Measurements from ENCODE around the gene SMAD3. TPM values are rescaled to one million over a fixed set of nuclear protein-coding genes. Genes with fewer than 3 reads are reported as not detected.

SMAD3 gene
- total and polyA plus RNA-seq, 2 donors, result 28.3 to 31.2 TPM

DNA sequence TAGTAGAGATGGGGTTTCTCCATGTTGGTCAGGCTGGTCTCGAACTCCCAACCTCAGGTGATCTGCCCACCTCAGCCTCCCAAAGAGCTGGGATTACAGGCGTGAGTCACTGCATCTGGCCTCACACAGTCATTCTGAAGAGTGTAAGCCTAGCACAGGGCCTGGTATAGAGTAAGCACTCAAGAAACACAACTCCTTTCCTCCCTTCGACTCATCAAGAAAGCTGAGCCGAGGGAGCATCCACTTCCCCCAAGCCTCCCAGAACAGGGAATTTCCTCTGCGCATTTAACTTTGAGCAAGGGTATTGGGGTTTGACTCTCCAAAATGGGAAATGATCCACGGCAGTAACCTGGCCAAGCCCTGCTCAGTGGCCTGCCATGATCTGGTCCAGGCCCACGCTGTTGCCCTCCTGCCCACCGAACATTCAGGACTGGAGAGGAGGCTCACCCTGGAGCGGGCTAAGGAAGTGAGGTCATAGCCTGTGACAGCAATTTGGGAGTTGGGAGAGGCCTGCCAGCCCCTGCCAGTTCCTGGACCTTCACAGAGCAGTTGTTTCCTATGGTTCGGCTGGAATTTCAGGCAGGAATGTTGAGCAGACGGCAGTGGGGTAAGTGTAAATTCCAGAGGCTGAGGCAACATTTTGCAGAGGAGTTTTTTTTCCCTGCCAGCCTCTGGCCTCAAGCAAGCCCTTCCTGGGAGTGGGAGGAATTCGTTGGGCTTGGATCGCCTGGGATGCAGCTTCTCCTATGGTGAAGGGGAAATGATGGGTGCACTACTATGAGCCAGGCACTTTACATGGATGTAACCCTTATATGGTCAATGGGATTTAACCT is 21.2 kb upstream of the SMAD3 start:
- WGBS, result 63% methylated on average over 13 of the region's 13 CpGs
- Histone ChIP-seq H3K27ac (ENCODE audit: low read depth) (no peak overlapping the region), H3K36me3 (ENCODE audit: insufficient read depth) (no peaks in the 10 kb centered on the region), H3K4me1 (ENCODE audit: insufficient read depth) (no peaks in the 10 kb centered on the region), H3K4me3 (ENCODE audit: low read depth, low read length) (no peak overlapping the region)
- DNase-seq (ENCODE audit: extremely low spot score), result no peak

DNA sequence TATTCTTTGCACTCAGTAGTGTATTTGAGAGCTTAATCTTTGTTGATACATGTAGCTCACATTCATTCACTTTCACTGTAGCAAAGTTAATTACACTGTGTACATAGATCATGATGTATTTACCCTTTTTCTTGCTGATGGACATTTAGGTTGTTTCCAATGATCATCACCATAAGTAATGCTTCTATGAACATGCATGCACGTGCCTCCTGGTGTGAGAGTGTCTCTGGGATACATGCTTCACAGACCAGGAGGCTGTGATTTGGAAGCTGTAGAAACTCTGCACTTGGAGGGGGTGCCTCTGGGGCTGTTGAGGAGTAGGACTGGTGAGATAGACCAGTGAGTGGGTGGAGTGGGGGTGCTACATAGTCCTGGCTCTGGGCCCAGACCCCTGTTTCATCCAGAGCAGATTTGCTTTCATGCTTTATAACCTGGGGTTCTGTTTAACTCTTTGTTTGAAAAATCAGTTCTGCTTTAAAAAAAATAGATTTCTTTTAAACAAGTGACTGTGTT is 18.2 kb upstream of the SMAD3 start:
- Histone ChIP-seq H3K4me1 (ENCODE audit: insufficient read depth) (no peaks in the 10 kb centered on the region), H3K27ac (ENCODE audit: low read depth) (no peak overlapping the region), H3K36me3 (ENCODE audit: insufficient read depth) (no peaks in the 10 kb centered on the region), H3K4me3 (ENCODE audit: low read depth, low read length) (no peak overlapping the region)
- DNase-seq (ENCODE audit: extremely low spot score), result no peak
- WGBS, result 59% methylated on average over 1 of the region's 1 CpG

DNA sequence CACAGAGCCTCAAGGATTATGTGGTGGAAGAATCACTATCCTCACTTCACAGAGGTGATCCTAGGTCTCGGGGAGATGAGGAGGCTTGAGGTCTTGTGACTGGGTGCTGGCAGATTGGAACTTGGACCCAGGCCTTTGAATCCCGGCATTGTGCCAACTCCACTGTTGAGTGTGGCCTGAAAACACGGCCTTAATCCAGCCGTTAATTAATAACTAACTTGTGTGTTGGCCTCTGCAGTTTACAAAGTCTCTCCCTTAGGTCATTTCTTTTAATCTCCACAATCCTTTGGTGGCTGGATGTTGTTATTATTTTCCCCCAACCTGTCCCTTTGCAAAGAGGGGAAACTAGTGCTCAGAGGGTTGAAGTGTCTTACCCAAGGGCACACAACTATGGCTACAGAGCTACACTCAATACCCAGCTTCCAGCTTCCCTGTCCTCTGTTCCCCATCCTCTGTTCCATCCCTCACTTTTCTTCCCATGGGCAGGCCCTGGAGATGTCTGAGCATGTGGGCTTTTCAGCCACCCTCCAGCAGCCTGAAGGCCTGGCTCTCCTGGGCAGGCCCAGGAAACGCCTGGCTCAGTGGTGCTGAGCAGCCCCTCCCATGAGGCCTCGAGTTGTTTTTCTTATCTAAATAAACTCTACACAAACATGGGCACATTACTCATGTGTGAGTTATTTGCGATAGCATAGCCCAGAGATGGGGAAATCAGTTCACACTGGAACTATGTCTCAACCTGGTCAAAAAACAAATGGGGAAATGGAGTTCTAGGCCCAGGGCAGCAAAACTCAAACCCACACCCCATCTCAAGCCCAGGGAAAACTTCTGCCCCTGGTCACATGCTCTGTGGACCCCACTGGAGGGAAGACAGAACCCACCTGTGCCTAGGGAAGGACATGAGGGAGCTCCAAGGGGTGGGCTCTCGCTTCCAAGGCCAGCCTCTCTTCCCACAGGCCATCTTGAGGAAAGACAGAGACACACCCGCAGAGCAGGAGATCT is 16.8 kb upstream of the SMAD3 start:
- no peak for DNase-seq (ENCODE audit: extremely low spot score)
- H3K4me1 ChIP-seq (ENCODE audit: insufficient read depth), result no peaks in the 10 kb centered on the region
- peak overlapping the region; percentile 96 for H3K27ac ChIP-seq (ENCODE audit: low read depth)

DNA sequence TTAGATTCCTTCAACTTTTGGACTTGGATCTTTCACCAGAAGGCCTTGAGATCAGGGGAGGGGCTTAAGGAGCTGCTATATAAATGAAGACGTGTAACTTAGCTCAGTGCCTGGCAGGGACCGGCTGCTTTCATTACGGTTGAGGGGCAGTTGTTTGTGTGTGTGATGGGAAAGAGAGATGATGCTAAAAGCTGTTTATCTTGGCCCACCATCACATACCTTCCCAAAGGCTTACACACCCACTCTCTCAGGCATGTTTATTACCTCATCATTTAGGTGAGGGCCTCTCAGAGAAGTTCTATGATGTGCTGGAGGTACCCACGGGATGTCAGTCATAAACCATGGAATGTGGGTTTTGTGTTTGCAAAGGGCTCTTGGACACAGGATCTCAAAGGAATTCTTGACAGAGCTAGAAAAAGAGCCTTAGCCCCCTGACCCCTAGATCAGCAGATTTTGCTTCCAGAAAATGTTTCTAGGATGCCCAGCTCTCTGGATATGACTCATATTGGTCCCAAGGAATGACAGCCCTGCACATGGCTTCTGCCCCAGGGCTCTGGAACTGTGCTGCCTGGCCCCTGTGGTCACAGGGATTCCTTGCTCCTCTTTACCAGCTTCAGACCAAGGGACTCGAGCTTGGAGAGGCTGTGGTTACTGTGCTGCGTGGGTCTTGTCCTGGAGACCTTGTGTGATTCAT is 15.9 kb upstream of the SMAD3 start:
- no peaks in the 10 kb centered on the region for H3K36me3 ChIP-seq (ENCODE audit: insufficient read depth)
- H3K4me3 ChIP-seq (ENCODE audit: low read depth, low read length), result no peak overlapping the region
- no peaks in the 10 kb centered on the region for H3K4me1 ChIP-seq (ENCODE audit: insufficient read depth)
- H3K27ac ChIP-seq (ENCODE audit: low read depth), result peak overlapping the region; percentile 96
- no peak for DNase-seq (ENCODE audit: extremely low spot score)
- WGBS, result 57% methylated on average over 6 of the region's 6 CpGs

More for the DNA sequence above, 16.8 kb upstream of the SMAD3 start:
- Histone ChIP-seq H3K4me3 (ENCODE audit: low read depth, low read length) (no peak overlapping the region), H3K36me3 (ENCODE audit: insufficient read depth) (no peaks in the 10 kb centered on the region)
- 56% methylated on average over 9 of the region's 9 CpGs for WGBS

DNA sequence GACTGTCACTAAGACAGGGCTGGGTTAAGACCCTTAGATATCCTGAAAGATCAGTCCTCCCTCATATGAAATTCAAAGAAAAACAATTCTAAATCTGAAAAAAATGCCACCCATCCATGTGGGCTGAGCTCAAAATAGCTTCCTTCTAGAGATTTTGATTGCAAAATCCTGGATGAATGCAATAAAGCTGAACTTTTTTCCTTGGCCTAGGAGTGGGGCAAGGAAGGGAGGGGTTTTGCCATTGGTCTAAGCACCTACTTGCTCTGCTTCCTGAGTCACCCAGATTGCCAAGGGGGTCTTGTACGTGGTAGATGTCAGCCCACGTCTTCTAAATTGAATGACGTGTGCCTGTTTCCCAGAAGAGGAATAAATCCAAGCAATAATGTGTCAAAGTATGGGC is 15.3 kb upstream of the SMAD3 start:
- Histone ChIP-seq H3K36me3 (ENCODE audit: insufficient read depth) (no peaks in the 10 kb centered on the region), H3K4me3 (ENCODE audit: low read depth, low read length) (no peak overlapping the region)
- DNase-seq (ENCODE audit: extremely low spot score), result no peak

DNA sequence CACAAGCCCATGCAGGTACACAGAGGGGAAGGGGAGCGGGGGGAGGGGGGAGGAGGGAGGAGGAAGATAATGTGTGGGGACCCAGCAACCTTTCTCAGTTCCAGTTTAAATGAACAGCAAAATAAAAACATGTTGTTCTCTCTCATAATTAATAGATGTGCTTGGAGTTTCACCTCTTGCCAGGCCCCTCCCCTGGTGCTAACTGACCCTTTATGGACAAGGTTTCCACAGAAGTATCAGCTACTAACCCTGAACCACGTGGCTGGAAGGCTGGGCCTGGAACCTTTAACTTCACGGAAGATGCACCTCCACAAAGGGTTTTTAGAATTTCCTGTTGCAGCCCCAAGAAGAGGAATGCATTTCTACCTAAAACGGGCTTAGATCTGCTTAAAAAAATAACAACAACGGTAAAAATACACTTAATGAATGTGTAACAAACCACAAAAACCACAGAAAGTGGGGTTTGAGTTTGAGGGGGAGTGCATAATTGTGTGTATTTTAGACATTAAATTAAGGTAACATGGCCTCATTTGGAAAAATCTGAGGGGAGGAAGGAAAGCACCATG is 14.8 kb upstream of the SMAD3 start:
- Histone ChIP-seq H3K27ac (ENCODE audit: low read depth) (no peak overlapping the region), H3K36me3 (ENCODE audit: insufficient read depth) (no peaks in the 10 kb centered on the region), H3K4me3 (ENCODE audit: low read depth, low read length) (no peak overlapping the region), H3K4me1 (ENCODE audit: insufficient read depth) (no peaks in the 10 kb centered on the region)
- 53% methylated on average over 4 of the region's 5 CpGs for WGBS
- no peak for DNase-seq (ENCODE audit: extremely low spot score)

More for the DNA sequence above, 15.3 kb upstream of the SMAD3 start:
- Histone ChIP-seq H3K27ac (ENCODE audit: low read depth) (peak overlapping the region; percentile 71), H3K4me1 (ENCODE audit: insufficient read depth) (no peaks in the 10 kb centered on the region)
- 69% methylated on average over 3 of the region's 3 CpGs for WGBS

DNA sequence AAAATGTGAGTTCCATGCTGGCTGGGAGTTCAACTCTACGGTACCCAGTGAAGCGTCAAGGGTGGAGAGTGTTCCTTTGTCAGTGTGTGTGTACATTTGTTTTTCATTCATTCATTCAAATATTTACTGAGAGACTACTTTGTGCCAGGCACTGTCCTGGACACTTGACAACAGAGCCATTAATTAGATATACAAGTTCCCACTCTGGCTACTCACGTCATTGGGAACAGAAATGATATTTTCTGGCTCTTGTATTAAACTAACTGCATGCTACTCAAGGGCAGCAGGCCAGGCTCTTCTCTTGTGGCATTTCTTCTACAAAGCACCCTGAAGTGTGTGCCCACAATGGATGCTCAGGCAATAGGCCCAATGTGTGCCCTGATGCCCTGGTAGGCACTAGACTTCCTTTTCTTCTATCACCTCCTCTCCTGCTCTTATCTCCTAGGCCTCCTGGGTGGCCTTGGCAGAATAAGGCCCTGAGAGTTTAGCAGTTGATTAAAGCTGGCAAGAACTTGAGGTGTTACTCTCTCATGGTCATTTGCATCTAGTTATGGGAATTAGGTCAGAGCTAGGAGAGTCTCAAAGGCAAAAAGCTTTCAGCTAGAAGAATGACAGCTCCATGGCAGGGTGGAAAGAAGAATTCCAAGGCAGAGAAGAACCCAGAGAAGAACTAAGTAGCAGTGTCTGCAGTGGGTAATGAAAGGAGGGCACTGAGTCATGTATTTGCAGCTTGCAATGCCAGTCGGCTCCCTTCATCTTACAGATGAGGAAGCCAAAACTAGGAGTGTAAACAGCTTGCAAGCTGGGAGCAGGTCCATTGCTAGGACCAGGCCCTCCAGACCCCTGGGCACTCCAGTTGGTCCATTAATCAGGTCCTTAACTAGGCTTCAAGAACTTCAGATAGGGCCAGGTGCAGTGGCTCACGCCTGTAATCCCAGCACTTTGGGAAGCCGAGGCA is 14.0 kb upstream of the SMAD3 start:
- H3K27ac ChIP-seq (ENCODE audit: low read depth), result no peak overlapping the region
- 87% methylated on average over 6 of the region's 6 CpGs for WGBS
- H3K4me3 ChIP-seq (ENCODE audit: low read depth, low read length), result no peak overlapping the region
- no peak for DNase-seq (ENCODE audit: extremely low spot score)
- H3K4me1 ChIP-seq (ENCODE audit: insufficient read depth), result no peaks in the 10 kb centered on the region
- H3K36me3 ChIP-seq (ENCODE audit: insufficient read depth), result no peaks in the 10 kb centered on the region

DNA sequence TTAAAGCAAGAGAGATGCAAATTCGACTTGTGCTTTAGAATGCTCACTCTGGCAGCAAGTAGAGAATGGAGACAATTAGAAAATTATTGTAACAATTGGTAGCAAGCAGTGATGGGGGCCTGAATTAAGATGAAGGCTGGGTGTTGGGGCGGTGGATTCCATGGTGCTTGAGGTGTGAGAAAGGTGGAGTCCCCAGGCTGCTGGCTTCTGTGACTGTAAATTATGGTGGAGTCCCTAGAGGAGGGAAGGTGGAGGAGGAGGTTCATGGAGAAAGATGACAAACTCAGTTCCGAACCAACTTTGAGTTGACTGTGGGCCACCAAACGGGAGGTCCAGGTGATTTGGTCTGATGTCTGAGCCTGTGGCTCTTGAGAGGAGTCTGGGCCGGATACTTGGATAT is 10.7 kb upstream of the SMAD3 start:
- H3K4me1 ChIP-seq (ENCODE audit: insufficient read depth), result no peaks in the 10 kb centered on the region
- WGBS, result 92% methylated on average over 5 of the region's 5 CpGs
- H3K4me3 ChIP-seq (ENCODE audit: low read depth, low read length), result no peak overlapping the region
- no peak overlapping the region for H3K27ac ChIP-seq (ENCODE audit: low read depth)
- DNase-seq (ENCODE audit: extremely low spot score), result no peak
- no peaks in the 10 kb centered on the region for H3K36me3 ChIP-seq (ENCODE audit: insufficient read depth)

DNA sequence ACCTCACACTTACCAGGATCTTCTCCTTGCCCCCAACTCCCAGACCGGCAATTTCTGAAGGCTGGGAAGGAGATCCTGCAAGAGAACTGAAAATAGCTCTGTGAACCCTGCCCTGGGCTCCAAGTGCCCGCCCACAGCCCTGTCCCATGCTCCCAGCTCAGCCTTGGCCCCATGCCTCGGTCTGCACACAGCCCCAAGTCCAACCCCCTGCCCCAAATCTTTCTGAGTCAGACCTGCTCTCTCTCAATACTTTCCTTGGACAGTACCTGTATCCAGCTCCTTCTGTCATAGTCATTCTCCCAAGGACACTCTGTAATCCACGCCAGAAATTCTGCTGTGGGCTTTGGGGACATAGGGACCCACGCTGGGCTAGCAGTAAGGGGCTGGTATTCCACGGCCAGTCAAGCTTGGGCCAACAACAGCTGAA is 6.3 kb upstream of the SMAD3 start:
- H3K27ac ChIP-seq (ENCODE audit: low read depth), result no peak overlapping the region
- WGBS, result 65% methylated on average over 6 of the region's 6 CpGs
- H3K36me3 ChIP-seq (ENCODE audit: insufficient read depth), result no peaks in the 10 kb centered on the region
- no peak for DNase-seq (ENCODE audit: extremely low spot score)
- no peaks in the 10 kb centered on the region for H3K4me1 ChIP-seq (ENCODE audit: insufficient read depth)
- H3K4me3 ChIP-seq (ENCODE audit: low read depth, low read length), result no peak overlapping the region

DNA sequence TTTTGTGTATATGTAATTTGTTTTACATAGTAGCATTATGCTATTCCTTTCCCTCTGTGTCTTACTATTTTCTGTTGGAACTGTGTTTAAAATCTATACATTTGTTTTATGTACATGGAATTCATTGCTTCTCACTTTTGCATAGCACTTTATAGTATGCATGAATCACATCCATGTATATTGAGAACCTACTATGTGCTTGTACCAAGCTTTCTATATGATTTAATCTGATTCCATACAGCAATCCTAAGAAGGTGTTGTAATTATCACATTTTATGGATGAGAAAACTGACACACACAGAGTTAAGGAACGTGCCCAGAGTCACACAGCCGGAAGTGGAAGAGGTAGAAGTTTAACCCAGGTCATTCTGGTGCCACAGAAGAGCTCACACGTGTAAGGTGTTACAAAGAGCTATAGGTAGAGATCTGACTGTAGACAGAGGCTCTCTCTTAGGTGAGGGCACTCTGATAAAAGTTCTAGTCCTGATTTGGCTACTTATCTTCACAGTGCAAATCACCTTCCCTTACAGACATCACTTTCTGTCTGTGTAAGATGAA is 3.5 kb upstream of the SMAD3 start:
- WGBS, result 62% methylated on average over 3 of the region's 3 CpGs
- Histone ChIP-seq H3K4me1 (ENCODE audit: insufficient read depth) (no peaks in the 10 kb centered on the region), H3K27ac (ENCODE audit: low read depth) (no peak overlapping the region), H3K36me3 (ENCODE audit: insufficient read depth) (no peaks in the 10 kb centered on the region), H3K4me3 (ENCODE audit: low read depth, low read length) (no peak overlapping the region)
- no peak for DNase-seq (ENCODE audit: extremely low spot score)

DNA sequence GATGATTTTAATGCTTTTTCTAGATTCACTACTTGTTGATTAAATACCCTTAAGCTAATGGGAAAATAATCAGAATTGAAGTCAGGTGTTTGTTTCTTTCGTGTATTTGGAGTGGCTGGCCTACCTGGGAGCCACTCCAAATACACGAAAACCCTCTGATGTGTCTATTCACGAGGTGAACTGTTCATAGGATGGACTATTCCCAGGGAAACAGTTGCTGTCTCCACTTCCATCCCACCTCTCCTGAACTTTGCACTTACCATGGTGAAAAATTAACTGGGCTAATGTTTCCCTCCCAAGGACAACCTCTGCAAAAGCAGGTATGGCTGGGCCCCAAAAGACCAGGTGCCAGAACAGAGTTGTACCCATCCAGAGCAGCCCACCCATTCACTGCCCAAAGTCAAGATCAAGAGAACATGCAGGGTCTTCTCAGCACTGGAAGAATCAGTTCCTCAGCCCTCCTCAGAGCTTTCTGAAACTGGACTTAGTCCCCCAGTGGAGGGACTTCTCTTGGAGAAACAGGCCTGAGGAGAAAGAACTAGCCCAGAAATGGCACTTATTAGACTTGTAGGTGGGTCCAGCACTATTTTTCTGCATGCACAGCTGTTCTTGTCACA is 2.9 kb upstream of the SMAD3 start:
- Histone ChIP-seq H3K36me3 (ENCODE audit: insufficient read depth) (no peaks in the 10 kb centered on the region), H3K4me3 (ENCODE audit: low read depth, low read length) (no peak overlapping the region), H3K4me1 (ENCODE audit: insufficient read depth) (no peaks in the 10 kb centered on the region), H3K27ac (ENCODE audit: low read depth) (no peak overlapping the region)
- 89% methylated on average over 3 of the region's 3 CpGs for WGBS
- no peak for DNase-seq (ENCODE audit: extremely low spot score)

Measured in urinary bladder (tissue), 4 donors.